DMS114 treated with DMSO at 0.1 percent for 48 hours (cell line): ENCODE data around the gene USP43.

Experiments
- DNase-seq: peaks from one replicate; lab custom pipeline; 2025; ENCODE audit not compliant: unreplicated experiment; lab: John Stamatoyannopoulos, UW

The USP43 gene

GRCh38 chr17:9771465-9771864, 126.1 kb downstream of the USP43 start:
- no peak for DNase-seq

GRCh38 chr17:9772658-9773057, 127.3 kb downstream of the USP43 start:
- DNase-seq: no peak

- no peak for DNase-seq
These were observed 131.6 kb downstream of the USP43 start for GRCh38 chr17:9776911-9777310.
